ENCODE results near the gene TMC7. TPM values are rescaled to one million over a fixed set of nuclear protein-coding genes. Genes with fewer than 3 reads are reported as not detected.

The TMC7 gene
- total and polyA plus RNA-seq, 2 of the 13 experiments (the other 11 are each of a cell fraction or from before 2014, with no cell fraction given), result 1.2 to 5.1 TPM

- no peak for TF ChIP-seq ZNF646 (CRISPR knock-in tag; IDR thresholded peaks at IDR 0.05)
- TF ChIP-seq SKI (IDR thresholded peaks at IDR 0.05; ENCODE audit: partially characterized antibody), result no peak
- TF ChIP-seq TCF7L2 (IDR thresholded peaks at IDR 0.05; ENCODE audit: low read depth, low read length), result no peak
- no peak for TF ChIP-seq SPEN (CRISPR knock-in tag; IDR thresholded peaks at IDR 0.05; ENCODE audit: low read depth)
- TF ChIP-seq TBP (CRISPR knock-in tag; IDR thresholded peaks at IDR 0.05), result no peak
- no peak for TF ChIP-seq ARID2 (CRISPR knock-in tag; IDR thresholded peaks at IDR 0.05; ENCODE audit: borderline replicate concordance)
- TF ChIP-seq ZSCAN29 (CRISPR knock-in tag; conservative IDR thresholded peaks at IDR 0.05), result no peak
- no peak for TF ChIP-seq ZNF740 (CRISPR knock-in tag; IDR thresholded peaks at IDR 0.05)
- no peak for TF ChIP-seq MLXIP (CRISPR knock-in tag; IDR thresholded peaks at IDR 0.05; ENCODE audit: borderline replicate concordance)
- TF ChIP-seq PITX1 (CRISPR knock-in tag; IDR thresholded peaks at IDR 0.05), result peak; percentile 7; the same call in 1 of the 2 replicates
- TF ChIP-seq ZNF703 (CRISPR knock-in tag; IDR thresholded peaks at IDR 0.05; ENCODE audit: borderline replicate concordance), result no peak
- no peak for TF ChIP-seq GZF1 (CRISPR knock-in tag; IDR thresholded peaks at IDR 0.05)
- TF ChIP-seq NRL (CRISPR knock-in tag; IDR thresholded peaks at IDR 0.05; ENCODE audit: borderline replicate concordance), result 0 out of 2 replicates have a peak, but pooled peaks have one; percentile 28
- no peak for TF ChIP-seq TBX2 (CRISPR knock-in tag; IDR thresholded peaks at IDR 0.05; ENCODE audit: borderline replicate concordance)
- TF ChIP-seq ATRX (CRISPR knock-in tag; IDR thresholded peaks at IDR 0.05; ENCODE audit: borderline replicate concordance), result no peak
- TF ChIP-seq SMYD3 (CRISPR knock-in tag; IDR thresholded peaks at IDR 0.05), result no peak
- TF ChIP-seq ZNF460 (CRISPR knock-in tag; IDR thresholded peaks at IDR 0.05; ENCODE audit: borderline replicate concordance), result no peak
These were observed 88.4 kb downstream of the TMC7 start (continued) for GRCh38 chr16:19071811-19072777.
